ENCODE data around the gene FAM131A. TPM values are rescaled to one million over a fixed set of nuclear protein-coding genes. Genes with fewer than 3 reads are reported as not detected.

FAM131A gene
- total RNA-seq, 1 donor from 2014 or later, result 30.2 TPM

GRCh38 chr3:184355261-184356040 lies 18.1 kb downstream of the FAM131A start:
- H3K27ac ChIP-seq (replicated peaks), result no peak overlapping the region
- H3K9me3 ChIP-seq (replicated peaks), result no peaks in the 10 kb centered on the region
- DNase-seq, result no peak
- peaks cover 20% of the 10 kb centered on the region for H3K36me3 ChIP-seq
- no peak for TF ChIP-seq CTCF (IDR thresholded peaks at IDR 0.05; ENCODE audit: borderline replicate concordance)
- H3K27me3 ChIP-seq (ENCODE audit: low read depth), result no peaks in the 10 kb centered on the region
- intact Hi-C loops (cut with micrococcal nuclease), result no loop called here
- H3K4me1 ChIP-seq, result peaks cover 6% of the 10 kb centered on the region
- H3K4me3 ChIP-seq, result no peak overlapping the region

GRCh38 chr3:184357248-184358123 lies 20.1 kb downstream of the FAM131A start:
- DNase-seq, result no peak
- Histone ChIP-seq H3K4me3 (no peak overlapping the region), H3K27me3 (ENCODE audit: low read depth) (no peaks in the 10 kb centered on the region), H3K27ac (replicated peaks) (no peak overlapping the region), H3K36me3 (peaks cover 14% of the 10 kb centered on the region), H3K4me1 (peaks cover 25% of the 10 kb centered on the region), H3K9me3 (replicated peaks) (no peaks in the 10 kb centered on the region)
- no peak for TF ChIP-seq CTCF (IDR thresholded peaks at IDR 0.05; ENCODE audit: borderline replicate concordance)
- intact Hi-C loops (cut with micrococcal nuclease), result no loop called here

- H3K27ac ChIP-seq (replicated peaks), result no peak overlapping the region
- intact Hi-C loops (cut with micrococcal nuclease), result no loop called here
- H3K4me1 ChIP-seq, result peaks cover 30% of the 10 kb centered on the region
- H3K9me3 ChIP-seq (replicated peaks), result no peaks in the 10 kb centered on the region
- TF ChIP-seq CTCF (IDR thresholded peaks at IDR 0.05; ENCODE audit: borderline replicate concordance), result no peak
- H3K4me3 ChIP-seq, result no peak overlapping the region
- H3K27me3 ChIP-seq (ENCODE audit: low read depth), result no peaks in the 10 kb centered on the region
- no peak for DNase-seq
- peaks cover 12% of the 10 kb centered on the region for H3K36me3 ChIP-seq
These were observed 20.8 kb downstream of the FAM131A start for GRCh38 chr3:184358124-184358767.

- H3K36me3 ChIP-seq, result peaks cover 12% of the 10 kb centered on the region
- TF ChIP-seq CTCF (IDR thresholded peaks at IDR 0.05; ENCODE audit: borderline replicate concordance), result no peak
- no peak for DNase-seq
- no peaks in the 10 kb centered on the region for H3K27me3 ChIP-seq (ENCODE audit: low read depth)
- H3K9me3 ChIP-seq (replicated peaks), result no peaks in the 10 kb centered on the region
- H3K4me1 ChIP-seq, result peaks cover 37% of the 10 kb centered on the region
- intact Hi-C loops (cut with micrococcal nuclease), result no loop called here
- no peak overlapping the region for H3K4me3 ChIP-seq
- H3K27ac ChIP-seq (replicated peaks), result no peak overlapping the region
These were observed 21.5 kb downstream of the FAM131A start for GRCh38 chr3:184358921-184359350.

- Histone ChIP-seq H3K4me1 (peaks cover 44% of the 10 kb centered on the region), H3K4me3 (no peak overlapping the region), H3K36me3 (peaks cover 12% of the 10 kb centered on the region), H3K27me3 (ENCODE audit: low read depth) (no peaks in the 10 kb centered on the region), H3K9me3 (replicated peaks) (no peaks in the 10 kb centered on the region), H3K27ac (replicated peaks) (no peak overlapping the region)
- no peak for DNase-seq
- TF ChIP-seq CTCF (IDR thresholded peaks at IDR 0.05; ENCODE audit: borderline replicate concordance), result no peak
- intact Hi-C loops (cut with micrococcal nuclease), result no loop called here
These were observed 22.2 kb downstream of the FAM131A start for GRCh38 chr3:184359610-184360009.
